Neural progenitor cell (in vitro differentiated cells): ENCODE data around the gene ADORA2A.

Source experiments
- CTCF ChIP-seq: fragments of 200-600 bp; sonication (generic); IDR thresholded peaks from 2 replicates; pipeline ENCODE4 v1.5.1; 2017; ENCODE audit warnings: antibody characterized with exemption, mild to moderate bottlenecking
- EZH2 ChIP-seq: fragments of 200-600 bp; sonication (generic); IDR thresholded peaks from 2 replicates; pipeline ENCODE4 v1.6.1; 2017; ENCODE audit warnings: antibody characterized with exemption, mild to moderate bottlenecking, moderate library complexity
- EZH2phosphoT487 ChIP-seq: fragments of 200-600 bp; sonication (generic); IDR thresholded peaks from 2 replicates; pipeline ENCODE4 v1.6.1; 2017; ENCODE audit warnings: antibody characterized with exemption

- TF ChIP-seq CTCF (no peak), EZH2phosphoT487 (no peak), EZH2 (no peak)
These were observed 30.6 kb downstream of the ADORA2A start for GRCh38 chr22:24457894-24458420.
